GM19372 (cell line): ENCODE measurements around the gene PAPPA.

Experiments used
- ATAC-seq: cut with Tn5 transposase; IDR thresholded peaks from one replicate; pipeline ENCODE4 v1.9.1; 2021; ENCODE audit warnings: mild to moderate bottlenecking, low read depth, moderate library complexity; ENCODE audit not compliant: unreplicated experiment

The PAPPA gene

DNA sequence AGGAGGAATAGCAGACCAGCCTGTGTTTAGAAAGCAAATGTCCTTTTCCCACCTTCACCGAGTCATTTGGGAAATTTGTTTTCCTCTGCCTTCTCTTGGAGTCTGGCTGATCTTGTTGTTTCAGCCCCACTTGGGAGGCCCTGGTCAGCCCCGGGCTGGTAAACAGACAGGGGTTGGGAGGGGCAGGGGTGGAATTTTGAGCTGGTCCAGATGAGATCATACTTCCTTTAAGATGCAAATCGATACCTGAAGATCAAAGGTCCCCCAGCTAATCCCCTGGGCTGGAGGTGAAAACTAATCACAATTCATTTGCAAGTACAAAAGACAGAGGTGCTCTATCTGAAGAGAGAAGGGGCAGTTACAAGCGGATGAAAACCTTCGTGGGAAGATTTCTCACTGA, 118.4 kb downstream of the PAPPA start:
- ATAC-seq, result no peak

DNA sequence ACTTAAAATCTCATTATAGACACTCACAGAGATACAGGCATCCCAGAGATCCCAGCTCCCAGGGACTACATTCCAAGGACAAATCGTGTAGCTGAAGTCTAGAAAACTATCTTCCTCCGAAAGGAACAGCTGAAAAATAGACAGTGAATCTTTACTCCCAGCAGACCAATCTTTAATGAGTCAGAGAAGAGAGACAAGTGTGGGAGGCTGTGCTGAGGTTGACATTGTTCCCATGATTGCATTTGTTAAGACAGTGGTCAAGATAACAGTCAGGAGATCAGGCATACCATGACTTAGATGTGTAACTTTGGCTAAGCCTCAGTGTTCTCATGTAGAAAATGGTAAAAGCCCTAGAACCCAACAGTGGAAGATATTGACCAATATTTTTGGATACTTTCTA, 120.7 kb downstream of the PAPPA start:
- no peak for ATAC-seq

DNA sequence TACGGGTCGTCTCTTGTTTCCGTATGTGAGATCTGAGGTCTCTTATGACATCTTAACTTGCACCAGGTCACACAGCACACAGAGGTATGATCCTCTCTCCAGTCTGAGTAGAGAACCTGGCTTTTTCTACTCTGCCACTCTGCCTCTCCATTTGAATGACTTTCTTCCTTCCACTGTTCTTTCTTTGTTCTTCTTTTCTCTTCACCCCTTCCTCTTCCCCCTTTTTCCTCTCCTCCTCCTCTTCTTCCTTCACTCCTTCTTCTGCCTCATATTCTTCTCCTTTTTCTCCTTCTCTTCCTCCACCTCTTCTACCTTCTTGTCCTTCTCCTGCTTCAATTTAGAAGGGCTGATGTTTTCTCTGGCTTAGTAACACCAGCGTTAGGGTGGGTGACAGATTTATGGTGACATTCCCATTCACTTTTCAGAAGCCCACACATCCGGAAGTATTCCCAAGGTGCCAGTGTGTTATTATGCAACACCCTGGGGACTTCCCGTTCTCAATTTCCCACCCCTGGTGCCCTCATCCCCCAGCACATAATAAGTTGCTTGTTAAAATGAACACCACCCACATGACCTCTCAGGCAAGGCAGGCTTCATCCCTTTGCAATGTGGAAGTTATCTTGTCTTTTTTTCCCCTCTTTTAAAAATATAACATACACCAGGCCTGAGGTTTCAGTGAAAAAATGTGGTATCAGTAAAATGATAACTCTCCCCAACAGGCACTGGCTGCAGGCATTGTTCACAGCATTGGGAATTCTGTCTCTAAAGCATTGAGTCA, 122.0 kb downstream of the PAPPA start:
- ATAC-seq, result no peak

DNA sequence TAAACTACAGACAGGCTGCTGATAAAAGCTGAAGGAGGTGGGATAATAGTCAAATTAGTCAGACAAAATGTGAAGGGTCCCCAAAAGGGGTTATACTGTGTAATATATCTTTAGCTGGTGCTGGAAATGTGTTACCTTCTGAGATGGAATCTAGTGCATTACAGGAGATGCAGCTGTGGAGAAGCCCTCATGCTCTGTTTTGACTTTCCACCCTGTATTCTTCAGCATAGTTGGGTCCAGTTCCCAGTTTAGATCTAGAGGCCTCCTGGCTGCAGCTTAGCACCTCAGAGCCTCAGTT, 122.6 kb downstream of the PAPPA start:
- ATAC-seq, result no peak

DNA sequence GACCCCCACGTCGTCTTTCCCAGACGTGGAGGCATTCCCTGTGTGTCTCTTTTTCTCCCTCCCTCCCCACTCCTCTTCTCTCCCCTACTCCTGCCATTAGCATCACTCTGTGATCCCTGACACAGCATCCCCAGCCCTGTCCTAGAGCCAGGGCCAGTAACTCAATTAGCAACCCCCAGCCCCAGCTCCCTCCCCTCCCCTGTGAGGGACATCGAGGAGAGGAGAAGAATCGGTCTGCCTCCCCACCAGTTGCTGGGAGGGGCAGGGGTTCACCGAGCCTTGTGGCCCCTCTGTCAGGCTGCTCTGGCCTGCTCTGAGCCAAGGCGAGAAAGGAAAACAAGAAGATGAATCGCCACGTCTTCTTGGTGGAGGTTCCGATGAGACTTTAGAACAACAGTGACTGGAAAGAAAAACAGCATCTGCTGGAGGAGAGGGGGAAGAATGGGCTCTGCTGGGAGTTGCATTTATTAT, 123.1 kb downstream of the PAPPA start:
- ATAC-seq, result no peak

DNA sequence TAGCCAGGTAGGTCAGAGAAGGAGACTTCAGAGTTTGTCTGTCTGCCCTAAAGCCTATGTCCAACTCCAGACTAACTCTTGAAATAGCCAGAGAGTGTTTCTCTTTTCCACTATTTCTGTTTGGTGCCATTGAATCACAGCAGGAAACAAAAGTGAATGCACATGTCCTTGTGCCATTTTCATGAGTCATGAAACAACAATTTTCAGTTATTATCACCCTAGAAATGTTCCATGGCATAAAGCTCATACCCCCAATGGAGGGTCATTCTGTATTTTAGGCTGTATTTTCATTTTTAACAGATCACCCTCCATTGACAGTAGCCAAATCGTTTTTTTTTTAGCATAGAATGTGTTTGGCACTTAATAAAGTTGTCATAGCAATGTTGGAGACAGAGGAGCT, 124.7 kb downstream of the PAPPA start:
- no peak for ATAC-seq

DNA sequence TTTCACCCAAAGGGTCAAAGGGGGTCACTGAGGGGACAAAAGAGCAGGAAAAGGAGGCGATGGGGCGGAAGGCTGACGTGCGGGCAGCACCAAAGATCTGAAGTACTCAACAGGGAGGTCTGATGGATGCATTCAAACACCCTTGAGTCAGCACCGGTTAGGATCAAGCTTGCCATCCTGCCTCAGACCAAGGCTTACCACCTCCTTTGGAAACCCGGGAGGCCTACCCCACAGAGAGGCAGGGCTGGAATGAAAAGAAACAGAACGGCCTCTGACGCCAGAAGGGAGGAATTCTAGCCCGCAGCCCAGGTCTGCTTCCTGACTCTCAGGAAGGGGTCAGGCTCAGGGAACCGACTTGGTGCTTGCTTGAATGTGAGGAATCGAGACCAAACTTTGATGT, 125.6 kb downstream of the PAPPA start:
- ATAC-seq, result no peak

DNA sequence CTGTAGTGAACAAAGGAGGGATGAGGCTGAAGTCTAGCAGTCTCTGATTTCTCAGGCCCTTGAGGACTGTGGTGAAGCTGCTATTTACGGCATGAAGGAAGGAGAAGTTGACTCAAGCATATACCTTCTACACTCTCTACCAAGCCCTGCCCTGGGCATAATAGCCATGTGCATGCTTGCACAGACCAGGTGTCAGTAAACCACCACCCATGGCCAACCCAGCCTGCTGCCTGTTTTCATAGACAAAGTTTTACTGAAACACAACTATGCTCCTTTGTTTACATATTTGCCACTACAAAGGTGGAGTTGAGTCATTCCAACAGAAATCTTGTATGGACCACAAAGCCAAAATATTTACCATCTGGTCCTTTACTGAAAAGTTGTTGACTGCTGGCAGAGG, 126.9 kb downstream of the PAPPA start:
- ATAC-seq, result no peak

DNA sequence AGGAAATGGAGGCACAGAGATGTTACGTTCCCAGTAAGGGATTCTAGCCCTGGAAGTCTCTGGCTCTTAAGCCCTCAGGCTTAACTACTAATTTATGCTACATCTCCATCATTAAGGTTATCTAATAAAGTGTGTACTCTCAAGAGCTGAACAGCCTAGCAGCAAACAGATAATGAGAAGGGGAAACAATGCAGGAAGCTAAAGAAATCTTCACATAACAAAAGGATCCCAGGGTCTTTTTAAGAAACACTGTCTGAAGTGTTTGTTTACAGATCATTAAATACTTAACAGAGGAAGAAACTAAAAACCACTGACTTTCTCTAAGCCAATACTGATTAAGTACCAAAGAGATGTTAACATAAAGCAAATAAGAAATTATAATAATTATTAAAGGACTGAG, 129.0 kb downstream of the PAPPA start:
- no peak for ATAC-seq

DNA sequence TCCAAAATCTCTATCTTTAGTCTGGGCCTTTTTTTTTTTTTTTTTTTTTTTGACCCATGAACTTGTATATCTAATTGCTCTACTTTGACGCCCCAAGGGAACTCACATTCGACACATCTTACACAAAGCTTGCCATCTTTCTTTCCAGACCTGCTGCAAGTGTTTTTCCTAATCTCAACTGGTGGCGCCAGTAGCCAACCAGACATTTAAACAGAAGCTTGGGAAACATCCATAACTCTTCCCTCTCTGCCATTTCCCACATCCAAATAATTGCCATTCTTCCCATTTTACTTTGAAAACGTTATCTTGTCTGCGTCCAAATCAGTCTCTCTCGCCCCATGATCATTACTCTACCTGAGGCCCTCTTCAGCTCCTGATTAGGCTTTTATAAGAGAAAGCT, 130.9 kb downstream of the PAPPA start:
- no peak for ATAC-seq

DNA sequence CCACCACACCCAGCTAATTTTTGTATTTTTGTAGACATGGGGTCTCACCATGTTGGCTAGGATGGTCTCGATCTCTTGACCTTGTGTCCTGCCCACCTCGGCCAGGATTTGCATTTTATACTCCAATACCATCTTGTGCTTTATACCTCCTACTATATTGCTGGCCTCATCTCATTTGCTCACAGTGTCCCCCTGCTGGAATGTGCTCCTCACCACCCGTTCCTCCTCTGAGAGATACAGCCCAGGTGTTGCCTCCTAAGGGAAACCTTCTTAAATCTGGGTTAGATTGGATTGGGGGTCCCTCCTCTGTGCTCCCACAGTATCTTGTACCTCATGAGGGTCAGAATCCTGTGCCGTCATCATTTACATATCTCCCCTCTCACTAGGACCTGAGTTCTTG, 131.7 kb downstream of the PAPPA start:
- no peak for ATAC-seq

DNA sequence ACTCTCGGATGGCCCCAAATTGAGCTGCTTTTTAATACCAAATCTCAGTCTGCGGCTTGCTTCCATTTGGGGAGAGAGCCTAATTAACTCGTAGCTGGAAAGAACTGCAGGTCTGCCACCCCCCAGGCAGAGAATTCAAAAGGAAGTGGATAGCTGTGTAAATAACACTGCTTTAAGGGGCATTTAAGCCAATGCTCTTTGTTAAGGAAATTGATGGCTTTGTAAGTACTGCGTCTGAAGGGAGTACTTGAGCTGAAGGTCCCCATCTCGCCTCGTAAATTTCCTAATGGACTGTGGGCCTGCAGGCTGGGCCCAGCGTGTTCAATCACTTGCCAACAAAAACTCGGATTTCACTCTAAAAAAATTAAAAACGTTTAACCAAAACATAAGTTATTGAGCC, 132.7 kb downstream of the PAPPA start:
- ATAC-seq, result no peak

DNA sequence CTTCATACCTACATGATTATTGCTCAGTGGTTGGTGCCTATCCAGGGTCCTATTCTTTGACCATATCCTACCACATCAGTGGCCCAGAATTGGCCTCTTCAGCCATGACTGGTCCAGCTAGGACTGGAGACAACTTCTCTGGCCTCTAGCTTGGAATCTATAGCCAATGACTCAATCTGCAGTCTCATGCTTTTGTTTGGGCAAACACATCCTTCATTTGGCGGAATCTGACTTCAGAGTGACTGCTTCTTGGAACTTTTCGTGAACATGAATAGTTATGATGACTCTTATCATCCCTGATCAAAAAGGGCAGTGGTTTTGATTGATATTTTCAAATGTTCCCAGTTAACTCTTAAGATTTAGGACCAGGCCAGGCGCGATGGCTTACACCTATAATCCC, 134.1 kb downstream of the PAPPA start:
- no peak for ATAC-seq

DNA sequence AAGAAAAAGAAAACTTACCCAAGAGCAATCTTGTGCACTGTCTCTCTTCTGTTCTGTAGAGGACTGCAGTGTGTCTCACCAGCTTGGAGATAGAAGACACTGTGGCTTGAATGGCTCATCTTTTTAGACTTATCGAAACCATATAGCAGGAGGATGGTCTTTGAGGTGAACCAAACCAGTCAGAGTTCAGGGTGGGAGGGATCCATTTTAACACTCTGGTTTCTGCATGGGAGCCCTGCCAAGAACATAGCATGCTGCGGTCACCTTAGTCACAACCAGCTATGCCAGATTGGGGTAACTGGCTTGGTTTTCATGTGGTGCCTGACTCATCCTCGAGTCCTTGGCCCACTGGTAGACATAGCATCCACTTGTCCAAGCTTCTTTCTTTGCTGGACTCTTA, 135.1 kb downstream of the PAPPA start:
- no peak for ATAC-seq

DNA sequence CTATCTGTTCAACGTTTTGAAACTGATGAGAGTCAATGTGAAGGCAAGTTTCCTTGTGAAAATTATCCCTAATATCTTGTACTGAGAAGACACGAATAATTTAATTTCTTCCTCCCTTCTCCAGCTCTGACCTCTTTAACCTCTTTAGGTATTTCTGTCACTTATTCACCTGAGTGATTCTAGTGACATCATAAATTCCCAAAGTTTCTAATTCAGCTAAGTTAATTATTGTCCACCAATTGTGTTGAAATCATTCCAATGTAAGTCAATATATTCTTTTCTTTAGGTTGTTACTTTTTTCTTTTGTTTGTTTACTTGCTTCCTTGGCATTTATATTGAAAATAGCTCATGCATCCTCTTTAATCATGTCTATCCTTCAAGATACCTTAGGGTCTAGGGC, 143.8 kb downstream of the PAPPA start:
- no peak for ATAC-seq

DNA sequence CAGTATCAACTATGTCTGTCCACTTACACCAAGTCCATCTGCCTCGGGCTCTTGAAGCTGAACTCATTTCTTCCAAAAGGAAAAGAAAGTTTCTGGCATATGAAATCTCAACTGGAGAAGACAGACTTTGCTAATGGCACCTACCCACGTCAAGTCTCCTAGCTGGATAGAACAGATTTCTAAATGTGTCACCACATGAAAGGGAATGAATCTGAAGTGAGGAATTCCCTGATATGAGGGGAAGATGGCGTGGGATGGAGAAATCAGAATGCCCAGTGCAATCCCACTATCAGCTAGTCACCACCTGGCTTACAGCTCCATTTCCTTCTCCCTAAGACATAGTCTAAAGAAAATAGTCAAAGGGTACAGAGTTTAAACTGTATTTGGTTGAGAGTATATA, 144.7 kb downstream of the PAPPA start:
- ATAC-seq, result no peak

DNA sequence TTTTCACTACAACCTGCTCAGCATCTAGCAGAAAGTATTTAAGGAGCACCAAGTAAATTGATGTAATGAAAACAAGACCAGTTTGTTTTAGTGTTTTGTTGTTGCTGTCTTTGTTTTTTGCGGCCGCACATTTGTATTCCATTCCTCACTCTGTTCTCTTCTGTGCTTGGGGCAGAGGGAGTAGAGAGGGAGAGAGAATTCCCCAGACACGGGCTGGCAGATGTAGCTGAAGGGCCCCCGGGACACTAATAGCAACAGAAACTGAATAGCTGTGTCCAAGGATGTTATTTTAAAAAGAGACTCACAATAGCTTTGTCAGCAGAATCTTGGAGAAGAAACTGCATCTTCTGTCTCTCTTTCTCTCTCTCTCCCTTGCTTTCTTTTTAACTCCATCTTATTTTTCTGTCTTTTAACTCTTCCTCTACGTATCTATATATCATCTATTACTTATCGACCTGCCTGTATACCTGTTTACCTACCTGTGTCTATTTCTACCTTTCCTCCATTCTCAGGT, 145.3 kb downstream of the PAPPA start:
- ATAC-seq, result no peak

DNA sequence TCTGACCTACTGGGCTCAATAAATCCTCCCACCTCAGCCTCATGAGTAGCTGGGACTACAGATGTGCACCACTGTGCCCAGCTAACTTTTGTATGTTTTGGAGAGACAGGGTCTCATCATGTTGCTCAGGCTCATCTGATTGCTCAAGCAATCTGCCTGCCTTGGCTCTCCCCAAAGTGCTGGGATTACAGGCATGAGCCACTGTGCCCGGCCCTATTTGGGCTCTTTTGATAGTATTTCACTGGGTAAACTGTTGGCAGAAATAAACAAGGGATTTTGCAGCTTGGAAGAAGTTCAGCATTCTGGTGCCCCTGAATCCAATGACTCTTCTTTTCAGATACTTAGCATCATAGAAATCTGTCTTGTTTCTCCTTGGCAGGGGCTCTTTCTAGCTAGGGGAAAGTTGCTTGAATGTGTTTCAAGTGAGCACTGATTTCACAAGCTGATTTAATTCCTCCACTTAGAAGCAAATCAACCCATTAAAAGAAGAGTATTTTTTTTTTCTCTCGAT, 146.8 kb downstream of the PAPPA start:
- ATAC-seq, result no peak

DNA sequence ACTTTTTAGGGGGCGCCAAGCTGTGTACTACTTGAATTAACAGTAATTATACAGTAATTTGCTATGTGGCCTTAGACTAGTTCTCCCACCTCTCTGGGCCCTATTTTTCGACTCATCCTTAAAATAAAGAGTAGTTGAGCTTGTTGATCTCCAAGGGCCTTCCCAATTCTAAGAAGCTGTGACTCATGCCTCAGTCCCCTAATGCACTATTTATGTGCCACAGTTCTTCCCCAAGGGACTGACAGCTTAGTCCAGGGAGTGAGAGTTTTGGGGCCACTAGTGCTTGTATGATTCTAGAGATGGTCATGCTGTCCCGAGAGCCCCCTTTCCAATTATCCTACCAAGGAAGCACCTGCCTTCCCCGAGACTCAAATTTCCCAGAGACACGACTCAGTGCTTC, 149.7 kb downstream of the PAPPA start:
- no peak for ATAC-seq

DNA sequence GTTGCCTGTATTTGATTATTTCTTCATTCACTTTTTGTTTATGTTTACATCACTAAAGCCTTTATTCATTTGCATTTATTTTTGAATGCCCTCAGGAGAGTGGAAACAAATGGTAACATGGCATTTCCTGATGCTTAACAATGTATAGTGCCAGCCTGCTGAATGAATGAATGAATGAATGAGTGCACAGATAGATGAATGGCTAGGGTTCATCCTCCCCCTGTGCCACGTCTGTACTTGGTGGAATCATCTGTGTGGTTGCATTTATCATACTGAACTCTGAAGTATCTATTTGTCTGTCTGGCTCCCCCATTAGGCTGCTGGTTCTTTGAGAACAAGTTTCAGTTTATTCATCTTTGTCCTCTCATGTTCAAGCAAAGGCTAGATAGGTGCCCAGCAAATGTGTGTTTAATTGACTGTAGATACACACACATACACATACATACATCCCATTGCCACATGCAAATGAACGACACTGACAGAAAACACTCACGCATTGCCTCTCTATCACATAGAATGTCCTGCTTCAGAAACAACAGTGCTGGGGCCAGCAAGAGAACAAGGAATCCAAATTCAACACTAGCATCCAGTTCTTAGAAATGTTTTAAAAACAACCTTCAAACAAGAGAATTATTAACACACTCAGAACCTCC, 150.4 kb downstream of the PAPPA start:
- no peak for ATAC-seq

DNA sequence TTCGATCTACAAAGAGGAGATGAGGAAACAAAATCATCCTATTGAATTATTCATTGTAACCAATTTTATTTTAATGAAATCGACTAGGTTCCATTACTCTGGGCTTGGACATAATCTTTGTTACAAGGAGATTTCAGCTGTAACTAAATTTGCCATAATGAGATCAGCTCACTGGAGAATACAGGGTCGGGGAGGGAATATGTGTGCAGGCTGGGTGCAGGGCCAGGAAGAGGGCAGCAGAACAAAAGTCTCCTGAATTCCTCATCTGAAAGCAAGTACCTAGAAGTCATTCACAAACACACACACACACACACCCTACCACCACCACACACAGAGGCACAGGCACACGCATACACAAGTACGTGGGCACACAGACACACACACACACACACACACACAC, 151.2 kb downstream of the PAPPA start:
- no peak for ATAC-seq

DNA sequence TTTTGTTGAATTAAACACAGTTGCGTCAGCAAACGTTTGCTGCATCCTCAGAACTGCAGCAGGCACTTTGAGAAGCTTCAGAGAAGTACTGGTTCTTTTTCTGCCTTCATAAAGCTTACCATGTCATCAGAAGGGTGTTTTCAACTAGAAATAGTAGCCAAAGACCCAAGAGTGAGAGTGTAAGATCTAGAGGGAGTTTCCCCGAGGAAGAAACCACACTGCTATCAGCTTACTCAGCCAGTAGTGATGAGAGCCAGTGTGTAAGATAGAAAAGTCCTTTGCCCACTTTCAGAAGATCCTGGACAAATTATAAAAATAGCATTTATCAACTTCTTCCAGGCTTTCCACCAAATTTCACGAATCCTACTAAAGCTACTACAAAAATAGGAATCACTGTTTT, 154.5 kb downstream of the PAPPA start:
- no peak for ATAC-seq
